ENCODE results near the gene NUDT11.
"Not testable (repeated sequence)": the region's sequence is repeated elsewhere in the genome, so short reads cannot be mapped to it uniquely, and the experiment has no call there.

The NUDT11 gene

GRCh38 chrX:51496501-51497291 lies at the start of gene NUDT11:
NUDT11 (minus strand) TSS chrX:51496592; CDS start chrX:51496444, 148 bp downstream.
- no peak for FAIRE-seq

GRCh38 chrX:51520393-51520792 lies 24.0 kb upstream of the NUDT11 start:
- FAIRE-seq, result no peak

- not testable (repeated sequence) for FAIRE-seq
Measured at GRCh38 chrX:51519131-51519530, 22.7 kb upstream of the NUDT11 start.

- FAIRE-seq, result no peak
Measured at GRCh38 chrX:51507551-51507950, 11.2 kb upstream of the NUDT11 start.

GRCh38 chrX:51495701-51496488 lies 497 bp downstream of the NUDT11 start:
- not testable (repeated sequence) for FAIRE-seq

- no peak for FAIRE-seq
Measured at GRCh38 chrX:51494409-51494808, 2.0 kb downstream of the NUDT11 start.

- no peak for FAIRE-seq
Measured at GRCh38 chrX:51487960-51488267, 8.5 kb downstream of the NUDT11 start.

GRCh38 chrX:51484616-51485015 lies 11.8 kb downstream of the NUDT11 start:
- no peak for FAIRE-seq

GRCh38 chrX:51482411-51482810 lies 14.0 kb downstream of the NUDT11 start:
- FAIRE-seq, result not testable (repeated sequence)

- FAIRE-seq, result no peak
Measured at GRCh38 chrX:51476930-51477329, 19.5 kb downstream of the NUDT11 start.

- FAIRE-seq, result no peak
Measured at GRCh38 chrX:51463322-51463721, 33.1 kb downstream of the NUDT11 start.

GRCh38 chrX:51461053-51462044 lies 35.0 kb downstream of the NUDT11 start:
- peak; percentile 87 for FAIRE-seq

- FAIRE-seq, result no peak
Measured at GRCh38 chrX:51459125-51459524, 37.3 kb downstream of the NUDT11 start.

GRCh38 chrX:51456814-51457213 lies 39.6 kb downstream of the NUDT11 start:
- no peak for FAIRE-seq

- no peak for FAIRE-seq
Measured at GRCh38 chrX:51456246-51456645, 40.1 kb downstream of the NUDT11 start.

GRCh38 chrX:51440365-51440764 lies 56.0 kb downstream of the NUDT11 start:
- no peak for FAIRE-seq
